RKO (cell line): ENCODE data around the gene BHLHE23.
"Not testable (repeated sequence)": the region's sequence is repeated elsewhere in the genome, so short reads cannot be mapped to it uniquely, and the experiment has no call there.

Source experiments
- DNase-seq: peaks from one replicate; pipeline ENCODE4 v3.0.0-alpha.2; 2016; ENCODE audit warnings: low spot score

BHLHE23 gene

GRCh38 chr20:62960446-62961309, 46.1 kb downstream of the BHLHE23 start:
- DNase-seq: not testable (repeated sequence)

- DNase-seq: no peak
Measured at GRCh38 chr20:62959998-62960436, 46.7 kb downstream of the BHLHE23 start.

- no peak for DNase-seq
Measured at GRCh38 chr20:62959101-62959971, 47.4 kb downstream of the BHLHE23 start.

- no peak for DNase-seq
Measured at GRCh38 chr20:62958388-62959100, 48.2 kb downstream of the BHLHE23 start.

- DNase-seq: no peak
Measured at GRCh38 chr20:62957136-62958117, 49.3 kb downstream of the BHLHE23 start.

- no peak for DNase-seq
Measured at GRCh38 chr20:62956387-62957135, 50.2 kb downstream of the BHLHE23 start.
